Measurements from ENCODE around the gene KAT2B. TPM values are rescaled to one million over a fixed set of nuclear protein-coding genes. Genes with fewer than 3 reads are reported as not detected.

The KAT2B gene
- total RNA-seq, 2 donors from 2014 or later: 2.2 to 4.1 TPM

DNA sequence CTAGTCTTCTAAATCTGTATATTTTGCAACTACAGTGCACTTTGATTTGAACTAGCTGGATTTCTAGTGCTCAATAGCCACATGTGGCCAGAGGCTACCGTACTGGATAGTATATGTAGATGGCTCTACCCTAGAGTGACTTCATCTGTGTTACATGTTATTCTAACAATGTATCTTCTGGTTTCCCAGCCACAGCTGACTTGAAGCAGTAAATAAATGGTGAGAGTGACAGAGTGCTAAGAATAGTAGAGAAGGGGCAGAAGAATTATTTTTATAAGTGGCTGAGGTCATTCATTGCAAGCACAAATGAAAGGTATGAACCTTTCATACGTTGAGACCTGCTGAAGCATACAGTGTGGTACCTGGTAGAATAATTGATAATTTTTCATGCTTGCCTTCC, 30.9 kb downstream of the KAT2B start:
- DNase-seq: no peak
- peaks cover 7% of the 10 kb centered on the region for H3K27me3 Mint-ChIP-seq (ENCODE audit: insufficient read depth)
- no peak overlapping the region for H3K27ac Mint-ChIP-seq
- 96% methylated on average over 2 of the region's 2 CpGs; no CpG with 5 or more reads in 1 of the 2 experiments for WGBS, 2 experiments (ENCODE audit: insufficient coverage in 1 of 2, insufficient read length in 1 of 2)
- H3K4me3 Mint-ChIP-seq: no peak overlapping the region
- no peak for TF ChIP-seq CTCF (conservative IDR thresholded peaks at IDR 0.05)
- Histone ChIP-seq H3K27me3 (ENCODE audit: control insufficient read depth, insufficient read depth, low read length, poor library complexity, severe bottlenecking) (no peaks in the 10 kb centered on the region), H3K27ac (ENCODE audit: low read depth, low read length) (no peak overlapping the region), H3K4me1 (ENCODE audit: control insufficient read depth, insufficient read depth, low read length) (no peaks in the 10 kb centered on the region), H3K9me3 (ENCODE audit: control insufficient read depth, low read length) (no peaks in the 10 kb centered on the region), H3K4me3 (ENCODE audit: low read length) (no peak overlapping the region), H3K9ac (ENCODE audit: extremely low read depth, low read length, poor library complexity, severe bottlenecking) (no peak overlapping the region), H3K36me3 (ENCODE audit: control insufficient read depth, insufficient read depth, low read length) (no peaks in the 10 kb centered on the region)
- no peaks in the 10 kb centered on the region for H3K36me3 Mint-ChIP-seq (ENCODE audit: low read depth)
- H3K9me3 Mint-ChIP-seq: no peaks in the 10 kb centered on the region
- H3K4me1 Mint-ChIP-seq: peaks cover 21% of the 10 kb centered on the region

- Mint-ChIP-seq H3K4me1 (peaks cover 24% of the 10 kb centered on the region), H3K27me3 (ENCODE audit: insufficient read depth) (peaks cover 10% of the 10 kb centered on the region)
Observed at GRCh38 chr3:20072422-20072821, 32.2 kb downstream of the KAT2B start.

DNA sequence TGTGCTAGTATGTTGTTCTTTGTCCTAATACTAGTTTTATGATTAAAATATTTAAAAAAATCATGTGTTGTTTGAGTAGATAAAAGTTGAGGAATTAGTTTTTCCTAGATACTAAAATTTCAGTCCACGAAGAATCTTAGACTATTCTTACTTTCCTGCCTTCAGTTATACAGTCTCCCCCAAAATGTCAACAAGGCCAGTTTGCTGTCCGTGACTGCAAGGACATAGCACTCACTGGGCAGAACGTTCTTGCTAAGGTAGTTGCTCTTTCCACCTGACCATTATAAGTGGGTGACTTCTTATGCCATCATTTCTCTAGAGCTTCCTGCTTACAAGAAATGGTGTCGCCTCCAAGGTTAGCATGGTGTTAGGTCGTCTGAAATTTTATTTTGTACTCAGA, 32.8 kb downstream of the KAT2B start:
- Histone ChIP-seq H3K36me3 (ENCODE audit: control insufficient read depth, insufficient read depth, low read length) (no peaks in the 10 kb centered on the region), H3K27me3 (ENCODE audit: control insufficient read depth, insufficient read depth, low read length, poor library complexity, severe bottlenecking) (peaks cover 4% of the 10 kb centered on the region), H3K9me3 (ENCODE audit: control insufficient read depth, low read length) (no peaks in the 10 kb centered on the region), H3K27ac (ENCODE audit: low read depth, low read length) (peak overlapping the region; percentile 2), H3K9ac (ENCODE audit: extremely low read depth, low read length, poor library complexity, severe bottlenecking) (no peak overlapping the region), H3K4me3 (ENCODE audit: low read length) (no peak overlapping the region), H3K4me1 (ENCODE audit: control insufficient read depth, insufficient read depth, low read length) (no peaks in the 10 kb centered on the region)
- peaks cover 10% of the 10 kb centered on the region for H3K27me3 Mint-ChIP-seq (ENCODE audit: insufficient read depth)
- no peak for DNase-seq
- no peaks in the 10 kb centered on the region for H3K9me3 Mint-ChIP-seq
- H3K36me3 Mint-ChIP-seq (ENCODE audit: low read depth): no peaks in the 10 kb centered on the region
- no peak overlapping the region for H3K27ac Mint-ChIP-seq
- H3K4me3 Mint-ChIP-seq: no peak overlapping the region
- WGBS, 2 experiments (ENCODE audit: insufficient coverage in 1 of 2, insufficient read length in 1 of 2): 86% methylated on average over 5 of the region's 5 CpGs; no CpG with 5 or more reads in 1 of the 2 experiments
- TF ChIP-seq CTCF (conservative IDR thresholded peaks at IDR 0.05): no peak
- H3K4me1 Mint-ChIP-seq: peaks cover 24% of the 10 kb centered on the region

More at GRCh38 chr3:20072422-20072821, 32.2 kb downstream of the KAT2B start:
- no peak overlapping the region for H3K4me3 Mint-ChIP-seq
- no peaks in the 10 kb centered on the region for H3K9me3 Mint-ChIP-seq
- H3K27ac Mint-ChIP-seq: peak overlapping the region; percentile 36
- Histone ChIP-seq H3K36me3 (ENCODE audit: control insufficient read depth, insufficient read depth, low read length) (no peaks in the 10 kb centered on the region), H3K9ac (ENCODE audit: extremely low read depth, low read length, poor library complexity, severe bottlenecking) (no peak overlapping the region), H3K4me3 (ENCODE audit: low read length) (no peak overlapping the region), H3K9me3 (ENCODE audit: control insufficient read depth, low read length) (no peaks in the 10 kb centered on the region), H3K27me3 (ENCODE audit: control insufficient read depth, insufficient read depth, low read length, poor library complexity, severe bottlenecking) (peaks cover 4% of the 10 kb centered on the region), H3K27ac (ENCODE audit: low read depth, low read length) (peak overlapping the region; percentile 8), H3K4me1 (ENCODE audit: control insufficient read depth, insufficient read depth, low read length) (no peaks in the 10 kb centered on the region)
- WGBS, 2 experiments (ENCODE audit: insufficient coverage in 1 of 2, insufficient read length in 1 of 2): 83 to 88% methylated on average over 5 to 6 of the region's 6 CpGs
- no peaks in the 10 kb centered on the region for H3K36me3 Mint-ChIP-seq (ENCODE audit: low read depth)
- no peak for TF ChIP-seq CTCF (conservative IDR thresholded peaks at IDR 0.05)
- no peak for DNase-seq
